ENCODE measurements around the gene MRTFB. TPM values are rescaled to one million over a fixed set of nuclear protein-coding genes. Genes with fewer than 3 reads are reported as not detected.
"Not testable (repeated sequence)": the region's sequence is repeated elsewhere in the genome, so short reads cannot be mapped to it uniquely, and the experiment has no call there.

Gene MRTFB
- total RNA-seq, 4 donors from 2014 or later = 12.7 to 20.4 (median 14.8) TPM

GRCh38 chr16:14182999-14183398 is 111.9 kb downstream of the MRTFB start:
- in situ Hi-C loops (cut with MboI; ENCODE audit: low sequenced_read_pairs in 4 of 4) (no loop called here), intact Hi-C loops (cut with DNase I; ENCODE audit: low total_unique reads) (no loop called here)
- TF ChIP-seq CTCF (IDR thresholded peaks at IDR 0.05 in 4 of 5, conservative IDR thresholded peaks at IDR 0.05 in 1 of 5) = no peak
- TF ChIP-seq POLR2A (IDR thresholded peaks at IDR 0.05) = no peak
- DNase-seq (no peak), ATAC-seq (no peak)
- H3K4me3 ChIP-seq = no peak overlapping the region
- H3K36me3 ChIP-seq = no peaks in the 10 kb centered on the region
- no peaks in the 10 kb centered on the region for H3K27me3 ChIP-seq
- no peak overlapping the region for H3K27ac ChIP-seq
- no peaks in the 10 kb centered on the region for H3K9me3 ChIP-seq
- H3K4me1 ChIP-seq = peaks cover 27 to 34% of the 10 kb centered on the region in 2 donors

- DNase-seq; H3K27me3 ChIP-seq; ATAC-seq; intact Hi-C loops (cut with DNase I; ENCODE audit: low total_unique reads); in situ Hi-C loops (cut with MboI; ENCODE audit: low sequenced_read_pairs in 4 of 4); H3K9me3 ChIP-seq; H3K4me3 ChIP-seq; H3K36me3 ChIP-seq: not testable (repeated sequence)
- peak overlapping the region in 2 of 4 donors; percentile 6 to 89 for H3K27ac ChIP-seq
- H3K4me1 ChIP-seq = peaks cover 34 to 43% of the 10 kb centered on the region in 2 donors
Observed at GRCh38 chr16:14183962-14184361, 112.8 kb downstream of the MRTFB start.

- Histone ChIP-seq H3K4me3 (peak overlapping the region; percentile 57 to 65 (median 62)), H3K36me3 (no peaks in the 10 kb centered on the region), H3K27ac (peak overlapping the region; percentile 87 to 92 (median 90)), H3K9me3 (no peaks in the 10 kb centered on the region), H3K4me1 (peaks cover 45 to 62% of the 10 kb centered on the region in 2 donors), H3K27me3 (no peaks in the 10 kb centered on the region)
- DNase-seq = peak; percentile 7 to 32
- intact Hi-C loops (cut with DNase I; ENCODE audit: low total_unique reads) (loop anchor here (5.0 kb wide), 3 partner anchors 74 to 184 kb away; partner anchors contain the start of gene MRTFB), in situ Hi-C loops (cut with MboI; ENCODE audit: low sequenced_read_pairs in 4 of 4) (no loop called here)
- TF ChIP-seq POLR2A (IDR thresholded peaks at IDR 0.05) = peak; percentile 37 to 72
- TF ChIP-seq CTCF (IDR thresholded peaks at IDR 0.05 in 4 of 5, conservative IDR thresholded peaks at IDR 0.05 in 1 of 5) = peak; percentile 47 to 66 (median 59)
- peak; percentile 71 to 73 for ATAC-seq
Observed at GRCh38 chr16:14186007-14186794, 115.1 kb downstream of the MRTFB start.

GRCh38 chr16:14186795-14187221 is 115.7 kb downstream of the MRTFB start:
- Histone ChIP-seq H3K9me3 (no peaks in the 10 kb centered on the region), H3K27me3 (no peaks in the 10 kb centered on the region), H3K4me1 (peaks cover 40 to 67% of the 10 kb centered on the region in 2 donors), H3K4me3 (peak overlapping the region; percentile 57 to 65 (median 62)), H3K36me3 (no peaks in the 10 kb centered on the region), H3K27ac (peak overlapping the region; percentile 87 to 92 (median 90))
- no peak for TF ChIP-seq CTCF (IDR thresholded peaks at IDR 0.05 in 4 of 5, conservative IDR thresholded peaks at IDR 0.05 in 1 of 5)
- TF ChIP-seq POLR2A (IDR thresholded peaks at IDR 0.05) = peak in 1 of 2 donors; percentile 16
- DNase-seq (peak in 1 of 2 donors; percentile 7), ATAC-seq (peak; percentile 71 to 77)
- intact Hi-C loops (cut with DNase I; ENCODE audit: low total_unique reads) = loop anchor here (1.0 to 5.0 kb wide), 4 partner anchors 75 to 185 kb away; partner anchors contain the start of gene MRTFB
- in situ Hi-C loops (cut with MboI; ENCODE audit: low sequenced_read_pairs in 4 of 4) = no loop called here

Measured in gastrocnemius medialis (tissue), 4 donors.